Activated naive CD4-positive, alpha-beta T cell treated with anti-CD3 and anti-CD28 coated beads, Interleukin-2, amount 50 U/mL, for 16 hours (primary cell): ENCODE measurements around the gene ANXA6.

Source experiments
- DNase-seq: peaks from one replicate; pipeline ENCODE4 v3.0.0-alpha.2; 2020

The ANXA6 gene

GRCh38 chr5:151151793-151152192 is 5.8 kb downstream of the ANXA6 start:
- peak; percentile 53 for DNase-seq

GRCh38 chr5:151151263-151151660 is 6.3 kb downstream of the ANXA6 start:
- DNase-seq = no peak

- DNase-seq = peak; percentile 48
These were observed 6.9 kb downstream of the ANXA6 start for GRCh38 chr5:151150471-151151262.

GRCh38 chr5:151148583-151148982 is 9.0 kb downstream of the ANXA6 start:
- no peak for DNase-seq

- no peak for DNase-seq
These were observed 10.5 kb downstream of the ANXA6 start for GRCh38 chr5:151147033-151147432.

- no peak for DNase-seq
These were observed 11.5 kb downstream of the ANXA6 start for GRCh38 chr5:151146061-151146460.

GRCh38 chr5:151144922-151145321 is 12.7 kb downstream of the ANXA6 start:
- DNase-seq = no peak

- DNase-seq = peak; percentile 32
These were observed 13.3 kb downstream of the ANXA6 start for GRCh38 chr5:151144275-151144674.

- no peak for DNase-seq
These were observed 13.9 kb downstream of the ANXA6 start for GRCh38 chr5:151143645-151144044.

- no peak for DNase-seq
These were observed 14.6 kb downstream of the ANXA6 start for GRCh38 chr5:151142933-151143332.

GRCh38 chr5:151141535-151141934 is 16.0 kb downstream of the ANXA6 start:
- peak; percentile 49 for DNase-seq

GRCh38 chr5:151140686-151141459 is 16.7 kb downstream of the ANXA6 start:
- no peak for DNase-seq

GRCh38 chr5:151139646-151140045 is 17.9 kb downstream of the ANXA6 start:
- no peak for DNase-seq

- DNase-seq = no peak
These were observed 18.6 kb downstream of the ANXA6 start for GRCh38 chr5:151139015-151139414.

- DNase-seq = no peak
These were observed 19.5 kb downstream of the ANXA6 start for GRCh38 chr5:151138114-151138513.

GRCh38 chr5:151137067-151137825 is 20.3 kb downstream of the ANXA6 start:
- DNase-seq = no peak

GRCh38 chr5:151134228-151134627 is 23.4 kb downstream of the ANXA6 start:
- DNase-seq = no peak

- DNase-seq = no peak
These were observed 24.6 kb downstream of the ANXA6 start for GRCh38 chr5:151132963-151133362.

GRCh38 chr5:151130922-151131891 is 26.4 kb downstream of the ANXA6 start:
- no peak for DNase-seq

GRCh38 chr5:151130235-151130921 is 27.2 kb downstream of the ANXA6 start:
- no peak for DNase-seq

GRCh38 chr5:151128817-151129216 is 28.8 kb downstream of the ANXA6 start:
- no peak for DNase-seq

GRCh38 chr5:151127926-151128325 is 29.7 kb downstream of the ANXA6 start:
- no peak for DNase-seq
